HG03520 (cell line): ENCODE results near the gene CPOX.

ENCODE experiments used
- ATAC-seq: cut with Tn5 transposase; IDR thresholded peaks from one replicate; pipeline ENCODE4 v1.9.1; 2021; ENCODE audit warnings: mild to moderate bottlenecking, moderate library complexity; ENCODE audit not compliant: unreplicated experiment

The CPOX gene

GRCh38 chr3:98541695-98542094 is 51.7 kb downstream of the CPOX start:
- no peak for ATAC-seq

GRCh38 chr3:98540346-98540745 is 53.1 kb downstream of the CPOX start:
- peak; percentile 35 for ATAC-seq

- peak; percentile 72 for ATAC-seq
These were observed 56.9 kb downstream of the CPOX start for GRCh38 chr3:98536456-98537017.

- no peak for ATAC-seq
These were observed 58.7 kb downstream of the CPOX start for GRCh38 chr3:98534734-98535133.

- no peak for ATAC-seq
These were observed 59.2 kb downstream of the CPOX start for GRCh38 chr3:98534168-98534567.

GRCh38 chr3:98532709-98533571 is 60.5 kb downstream of the CPOX start:
- no peak for ATAC-seq

- no peak for ATAC-seq
These were observed 61.2 kb downstream of the CPOX start for GRCh38 chr3:98532275-98532637.

GRCh38 chr3:98531622-98532274 is 61.7 kb downstream of the CPOX start, which contains the start of gene GPR15:
GPR15 (plus strand) TSS chr3:98531978; CDS start chr3:98532034, 56 bp downstream.
- ATAC-seq, result peak; percentile 28

- no peak for ATAC-seq
These were observed 62.7 kb downstream of the CPOX start for GRCh38 chr3:98530676-98531075.

GRCh38 chr3:98529856-98530459 is 63.5 kb downstream of the CPOX start:
- no peak for ATAC-seq
